ENCODE measurements around the gene STMN1.

STMN1 gene

DNA sequence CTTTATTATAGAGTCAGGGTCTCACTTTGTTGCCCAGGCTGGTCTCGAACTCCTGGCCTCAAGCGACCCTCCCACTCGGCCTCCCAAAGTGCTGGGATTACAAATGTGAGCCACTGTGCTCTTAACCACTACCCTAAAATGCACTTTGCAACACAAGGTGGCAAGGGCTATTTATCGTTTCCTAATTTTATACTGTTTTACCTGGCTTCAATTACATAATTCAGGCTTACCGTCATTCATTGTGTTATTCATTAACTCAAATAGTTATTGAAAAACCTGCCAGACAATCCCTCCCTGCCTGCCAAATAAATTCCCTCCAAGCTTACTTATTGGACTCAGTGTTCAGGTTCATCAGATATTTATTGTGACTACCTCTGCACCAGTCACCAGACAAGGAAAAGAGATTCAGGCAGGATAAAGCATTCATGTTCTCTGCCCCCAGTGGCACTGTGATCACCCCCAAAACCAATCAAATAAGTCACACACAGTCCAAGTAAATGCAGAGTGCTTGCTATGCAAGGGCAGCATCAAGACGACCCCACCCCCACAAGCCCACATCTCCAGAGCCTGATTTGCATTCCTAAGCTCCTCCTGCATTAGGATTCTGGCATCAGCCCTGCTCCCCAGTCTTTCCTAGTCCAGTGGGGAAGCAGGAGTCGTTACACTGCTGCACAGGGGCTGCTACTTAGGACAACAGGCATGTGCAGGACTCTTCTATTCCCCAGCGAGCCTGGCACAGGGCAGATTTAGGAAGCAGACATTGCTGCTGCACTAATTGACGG is 38.8 kb downstream of the STMN1 start:
- no peak for DNase-seq

GRCh38 chr1:25866288-25866687 is 39.9 kb downstream of the STMN1 start:
- no peak for DNase-seq

- DNase-seq: no peak
These were observed 41.8 kb downstream of the STMN1 start for GRCh38 chr1:25864434-25864833.

DNA sequence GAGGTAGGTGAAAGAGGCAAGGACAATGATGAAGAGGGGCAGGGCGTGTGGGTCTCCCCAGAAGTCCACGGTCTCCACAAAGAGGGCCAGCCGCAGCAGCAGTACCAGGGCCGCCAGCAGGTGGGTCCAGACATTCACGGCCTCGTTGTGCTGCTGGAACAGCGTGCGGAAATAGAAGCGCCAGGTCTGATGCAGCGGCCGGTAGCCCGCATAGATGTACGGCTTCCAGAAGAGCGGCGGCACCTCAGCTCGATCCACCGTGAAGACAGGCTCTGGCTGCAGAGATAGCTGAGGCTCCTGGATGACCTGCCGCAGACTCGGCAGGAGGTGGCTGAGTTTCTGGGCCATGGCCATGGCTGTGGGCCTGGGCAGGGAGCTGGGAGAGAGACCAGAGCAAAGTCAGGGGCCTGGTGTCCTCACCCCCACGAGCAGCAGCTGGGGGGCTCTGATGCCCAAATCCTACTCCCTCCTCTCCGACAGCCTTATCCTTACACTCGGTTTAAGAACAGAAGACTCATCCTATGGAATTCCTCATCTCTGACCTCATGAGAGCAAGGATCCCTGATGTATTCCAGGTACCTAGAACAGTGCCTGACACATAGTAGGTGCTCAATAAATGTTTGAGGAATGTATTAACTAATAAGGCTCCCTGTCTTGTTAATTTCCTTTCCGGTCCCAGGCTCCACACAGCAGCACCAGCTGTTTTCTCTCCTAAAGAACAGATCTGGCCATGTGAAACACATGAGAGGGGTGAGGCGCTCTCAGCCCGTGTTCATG is 42.5 kb downstream of the STMN1 start:
- DNase-seq: no peak

- DNase-seq: no peak
These were observed 43.3 kb downstream of the STMN1 start for GRCh38 chr1:25862785-25863485.

GRCh38 chr1:25861316-25862286 is 44.6 kb downstream of the STMN1 start:
- no peak for DNase-seq

GRCh38 chr1:25858906-25859789 is 47.1 kb downstream of the STMN1 start, which contains the start of gene AUNIP:
Gene AUNIP, minus strand, starts transcription at chr1:25859457. Its CDS starts 100 bp downstream, at chr1:25859357.
- peak; percentile 93 for DNase-seq

DNA sequence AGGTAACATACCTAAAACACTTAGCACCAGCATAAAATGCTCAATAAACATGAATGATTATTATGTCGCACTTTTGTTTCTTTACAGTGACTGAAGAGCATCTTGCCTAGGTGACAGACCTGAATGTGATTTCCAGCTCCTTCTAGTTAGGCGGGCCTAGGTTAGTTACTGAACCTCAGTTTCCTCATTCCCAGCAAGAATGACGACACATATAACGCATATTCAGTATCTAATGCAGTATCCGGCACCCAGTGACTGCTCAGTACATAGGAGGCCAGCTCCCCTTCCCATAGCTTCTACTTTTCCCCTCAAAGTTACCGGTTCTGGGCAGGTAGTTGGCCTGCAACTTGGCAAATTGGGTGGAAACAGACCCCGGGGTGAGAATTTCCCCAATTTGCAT is 47.7 kb downstream of the STMN1 start:
- DNase-seq: no peak

DNA sequence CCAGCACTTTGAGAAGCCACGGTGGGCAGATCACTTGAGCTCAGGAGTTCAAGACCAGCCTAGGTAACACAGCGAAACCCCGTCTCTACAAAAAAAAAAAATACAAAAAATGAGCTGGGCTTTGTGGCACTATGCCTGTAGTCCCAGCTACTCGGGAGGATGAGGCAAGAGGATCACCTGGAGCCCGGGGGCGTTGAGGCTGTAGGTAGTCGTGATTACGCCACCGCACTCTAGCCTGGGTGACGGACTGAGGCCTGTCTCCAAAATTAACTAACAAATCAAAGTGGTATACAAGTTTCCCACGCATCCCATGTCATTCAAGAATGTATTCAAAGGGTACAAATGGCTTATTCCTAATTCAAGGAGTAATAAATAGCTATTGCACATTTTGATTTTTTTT is 49.4 kb downstream of the STMN1 start:
- no peak for DNase-seq

GRCh38 chr1:25854554-25854953 is 51.7 kb downstream of the STMN1 start:
- no peak for DNase-seq
